Activated B cell treated with CpG ODN at 0.5 μM for 24 hours (primary cell): ENCODE data around the gene DDX25. TPM values are rescaled to one million over a fixed set of nuclear protein-coding genes. Genes with fewer than 3 reads are reported as not detected.
"Not testable (repeated sequence)": the region's sequence is repeated elsewhere in the genome, so short reads cannot be mapped to it uniquely, and the experiment has no call there.

Source experiments
- ATAC-seq: fragments of 200-7000 bp; cut with Tn5 transposase; one replicate; pipeline ENCODE4 v1.10.0; 2021; ENCODE audit warnings: low read depth, mild to moderate bottlenecking, moderate library complexity
- CTCF ChIA-PET: fragments of 350-600 bp; sonication (Branson Sonifier 250); formaldehyde crosslinking; loops from one replicate; lab custom pipeline; 2021; ENCODE audit warnings: antibody characterized with exemption; lab: Charles Lee
- POLR2A ChIA-PET: fragments of 350-600 bp; sonication (Branson Sonifier 250); formaldehyde crosslinking; loops from one replicate; lab custom pipeline; 2021; ENCODE audit warnings: antibody characterized with exemption; lab: Charles Lee
- DNase-seq: peaks from one replicate; pipeline ENCODE4 v3.0.0; 2022
- H3K27ac Mint-ChIP-seq: one replicate; pipeline ENCODE4 v1.8.0; 2020; ENCODE audit warnings: mixed read lengths
- H3K27me3 Mint-ChIP-seq: one replicate; pipeline ENCODE4 v1.8.0; 2021; ENCODE audit warnings: mixed read lengths
- H3K36me3 Mint-ChIP-seq: one replicate; pipeline ENCODE4 v1.8.0; 2021; ENCODE audit warnings: low read depth, mixed read lengths
- H3K4me1 Mint-ChIP-seq: one replicate; pipeline ENCODE4 v1.8.0; 2021; ENCODE audit warnings: mixed read lengths
- H3K4me3 Mint-ChIP-seq: one replicate; pipeline ENCODE4 v1.8.0; 2020; ENCODE audit warnings: mild to moderate bottlenecking, mixed read lengths
- H3K9me3 Mint-ChIP-seq: one replicate; pipeline ENCODE4 v1.8.0; 2020; ENCODE audit warnings: mixed read lengths
- intact Hi-C: fragments of 100-400 bp; cut with micrococcal nuclease; formaldehyde crosslinking; loops from one replicate; pipeline ENCODE4 v1.15.1; 2024
- total RNA-seq: library from RNA; stranded (reverse); gene quantifications from 2 replicates; pipeline ENCODE4 v1.2.3, GENCODE V29; 2022
- TF ChIP-seq, protein P1 (sequence below): fragments of 200-600 bp; IDR thresholded peaks from one replicate; pipeline ENCODE4 v1.8.0; 2022; ENCODE audit warnings: antibody characterized with exemption, mild to moderate bottlenecking

The DDX25 gene
- total RNA-seq, 1 donor from 2014 or later, result not detected

DNA sequence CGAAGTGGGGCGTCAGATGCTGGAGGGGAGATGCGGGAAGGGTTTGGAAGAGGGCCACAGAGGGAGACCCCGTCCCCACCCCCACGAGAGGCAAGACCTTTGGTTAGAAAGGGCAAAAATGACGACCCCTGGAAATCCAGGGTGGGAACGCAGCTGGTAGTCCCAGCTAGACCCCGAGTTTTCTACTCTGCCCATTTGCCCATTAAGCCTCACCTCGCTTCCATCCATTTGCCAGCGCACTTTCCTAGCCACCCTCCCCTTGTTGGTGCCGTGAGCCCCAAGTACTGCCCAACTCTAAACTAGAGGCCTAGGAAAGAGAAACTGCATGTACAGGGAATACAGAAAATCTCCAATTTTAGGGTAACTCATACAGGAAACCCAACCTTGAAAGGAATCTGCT lies 370 bp downstream of the DDX25 start:
- DNase-seq, result no peak
- ChIA-PET POLR2A (interaction anchor here (2.7 kb wide), 1 partner anchor 17 kb away, joined by 64 read pairs; the partner anchor contains the start of gene HYLS1), CTCF (no interaction called here)
- peaks cover 21% of the 10 kb centered on the region for H3K36me3 Mint-ChIP-seq
- H3K4me3 Mint-ChIP-seq, result peak overlapping the region; percentile 59
- peaks cover 31% of the 10 kb centered on the region for H3K4me1 Mint-ChIP-seq
- H3K9me3 Mint-ChIP-seq, result no peaks in the 10 kb centered on the region
- ATAC-seq, result no peak
- intact Hi-C loops, result loop anchor here (5.0 kb wide), 1 partner anchor 158 kb away; the partner anchor contains the start of gene CDON
- peaks cover 22% of the 10 kb centered on the region for H3K27me3 Mint-ChIP-seq
- TF ChIP-seq, protein P1, sequence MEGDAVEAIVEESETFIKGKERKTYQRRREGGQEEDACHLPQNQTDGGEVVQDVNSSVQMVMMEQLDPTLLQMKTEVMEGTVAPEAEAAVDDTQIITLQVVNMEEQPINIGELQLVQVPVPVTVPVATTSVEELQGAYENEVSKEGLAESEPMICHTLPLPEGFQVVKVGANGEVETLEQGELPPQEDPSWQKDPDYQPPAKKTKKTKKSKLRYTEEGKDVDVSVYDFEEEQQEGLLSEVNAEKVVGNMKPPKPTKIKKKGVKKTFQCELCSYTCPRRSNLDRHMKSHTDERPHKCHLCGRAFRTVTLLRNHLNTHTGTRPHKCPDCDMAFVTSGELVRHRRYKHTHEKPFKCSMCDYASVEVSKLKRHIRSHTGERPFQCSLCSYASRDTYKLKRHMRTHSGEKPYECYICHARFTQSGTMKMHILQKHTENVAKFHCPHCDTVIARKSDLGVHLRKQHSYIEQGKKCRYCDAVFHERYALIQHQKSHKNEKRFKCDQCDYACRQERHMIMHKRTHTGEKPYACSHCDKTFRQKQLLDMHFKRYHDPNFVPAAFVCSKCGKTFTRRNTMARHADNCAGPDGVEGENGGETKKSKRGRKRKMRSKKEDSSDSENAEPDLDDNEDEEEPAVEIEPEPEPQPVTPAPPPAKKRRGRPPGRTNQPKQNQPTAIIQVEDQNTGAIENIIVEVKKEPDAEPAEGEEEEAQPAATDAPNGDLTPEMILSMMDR, result no peak
- H3K27ac Mint-ChIP-seq, result no peak overlapping the region

DNA sequence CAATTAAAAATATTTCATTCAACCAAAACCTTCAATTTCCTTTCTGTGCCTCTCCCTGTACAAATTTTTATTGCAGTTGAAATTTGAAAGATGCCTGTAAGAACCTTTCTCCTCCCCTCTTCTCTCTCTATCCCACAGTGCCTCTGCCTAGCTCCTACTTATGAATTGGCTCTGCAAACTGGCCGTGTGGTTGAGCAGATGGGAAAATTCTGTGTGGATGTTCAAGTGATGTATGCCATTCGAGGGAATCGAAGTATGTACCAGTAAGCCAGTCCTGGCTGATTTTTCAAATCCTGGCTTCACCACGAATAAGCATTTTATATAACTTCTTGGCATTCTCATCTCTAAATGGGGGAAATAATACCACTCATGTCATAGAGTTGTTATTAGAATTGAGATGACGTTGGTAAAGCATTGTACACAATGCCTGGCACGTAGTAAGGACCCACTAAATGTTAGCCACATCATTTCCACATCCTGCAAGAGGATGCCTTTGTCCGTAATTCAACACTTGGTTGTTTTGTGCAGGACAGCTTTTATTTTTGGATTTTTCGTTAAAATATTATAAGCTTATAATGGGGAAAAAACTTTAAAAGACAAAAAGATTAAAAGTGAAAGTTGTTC lies 6.0 kb downstream of the DDX25 start:
- POLR2A ChIA-PET, result no interaction called here
- Mint-ChIP-seq H3K27me3 (peaks cover 20% of the 10 kb centered on the region), H3K4me3 (no peak overlapping the region), H3K9me3 (no peaks in the 10 kb centered on the region), H3K27ac (no peak overlapping the region), H3K4me1 (no peaks in the 10 kb centered on the region), H3K36me3 (no peaks in the 10 kb centered on the region)
- ATAC-seq, result no peak
- intact Hi-C loops, result no loop called here
- CTCF ChIA-PET, result no interaction called here
- TF ChIP-seq, protein P1, result no peak
- no peak for DNase-seq

DNA sequence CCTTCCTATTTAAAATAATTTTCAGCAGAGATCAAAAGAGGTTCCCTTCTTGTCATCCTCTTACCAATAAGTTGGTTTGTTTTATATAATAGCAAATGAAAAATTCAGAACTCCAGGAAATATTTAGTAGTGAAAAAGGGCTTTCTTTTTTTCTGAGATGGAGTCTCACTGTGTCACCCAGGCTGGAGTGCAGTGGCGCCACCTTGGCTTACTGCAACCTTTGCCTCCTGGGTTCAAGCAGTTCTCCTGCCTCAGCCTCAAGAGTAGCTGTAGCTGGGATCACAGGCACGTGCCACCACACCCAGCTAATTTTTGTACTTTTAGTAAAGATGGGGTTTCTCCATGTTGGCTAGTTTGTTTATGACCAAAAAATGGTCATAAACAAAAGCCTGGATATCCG lies 10.3 kb downstream of the DDX25 start:
- H3K9me3 Mint-ChIP-seq, H3K36me3 Mint-ChIP-seq, DNase-seq, H3K4me1 Mint-ChIP-seq, intact Hi-C loops, ATAC-seq, CTCF ChIA-PET, POLR2A ChIA-PET, H3K4me3 Mint-ChIP-seq, H3K27ac Mint-ChIP-seq: not testable (repeated sequence)
- H3K27me3 Mint-ChIP-seq, result peaks cover 19% of the 10 kb centered on the region

DNA sequence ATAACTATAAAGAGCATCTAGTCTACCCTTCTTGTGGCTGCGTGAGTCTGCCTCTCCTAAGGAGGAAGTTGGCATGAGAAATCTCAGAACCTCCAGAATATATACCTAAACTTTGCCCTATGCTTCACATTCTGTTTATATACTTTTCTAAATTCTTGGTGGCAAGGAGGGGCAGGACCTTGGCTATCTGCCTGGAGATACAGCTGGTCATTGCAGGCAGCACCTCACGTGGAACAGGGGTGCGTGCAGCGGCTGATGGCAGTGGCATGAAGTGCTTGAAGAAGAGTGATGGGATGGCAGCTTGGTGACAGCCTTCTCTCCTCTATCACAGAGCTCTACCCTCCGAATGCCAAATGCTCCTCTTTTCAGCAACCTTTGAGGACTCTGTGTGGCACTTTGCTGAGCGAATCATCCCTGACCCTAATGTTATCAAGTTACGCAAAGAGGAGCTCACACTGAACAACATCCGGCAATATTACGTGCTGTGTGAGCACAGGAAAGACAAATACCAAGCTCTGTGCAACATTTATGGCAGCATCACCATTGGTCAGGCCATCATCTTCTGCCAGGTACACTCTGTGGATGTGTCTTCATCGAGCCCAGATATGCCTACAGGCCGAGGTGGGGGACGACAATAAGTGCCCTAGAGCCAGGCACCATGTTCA lies 12.5 kb downstream of the DDX25 start:
- POLR2A ChIA-PET, result interaction anchor here (0.6 kb wide), 1 partner anchor 42 kb away, joined by 3 read pairs; no protein-coding TSS in a partner anchor
- ATAC-seq, result no peak
- intact Hi-C loops, result no loop called here
- H3K27me3 Mint-ChIP-seq, result peaks cover 14% of the 10 kb centered on the region
- DNase-seq, result no peak
- H3K4me3 Mint-ChIP-seq, result no peak overlapping the region
- no peak overlapping the region for H3K27ac Mint-ChIP-seq
- H3K9me3 Mint-ChIP-seq, result no peaks in the 10 kb centered on the region
- TF ChIP-seq, protein P1, result no peak
- no peaks in the 10 kb centered on the region for H3K36me3 Mint-ChIP-seq
- CTCF ChIA-PET, result no interaction called here
- H3K4me1 Mint-ChIP-seq, result no peaks in the 10 kb centered on the region

DNA sequence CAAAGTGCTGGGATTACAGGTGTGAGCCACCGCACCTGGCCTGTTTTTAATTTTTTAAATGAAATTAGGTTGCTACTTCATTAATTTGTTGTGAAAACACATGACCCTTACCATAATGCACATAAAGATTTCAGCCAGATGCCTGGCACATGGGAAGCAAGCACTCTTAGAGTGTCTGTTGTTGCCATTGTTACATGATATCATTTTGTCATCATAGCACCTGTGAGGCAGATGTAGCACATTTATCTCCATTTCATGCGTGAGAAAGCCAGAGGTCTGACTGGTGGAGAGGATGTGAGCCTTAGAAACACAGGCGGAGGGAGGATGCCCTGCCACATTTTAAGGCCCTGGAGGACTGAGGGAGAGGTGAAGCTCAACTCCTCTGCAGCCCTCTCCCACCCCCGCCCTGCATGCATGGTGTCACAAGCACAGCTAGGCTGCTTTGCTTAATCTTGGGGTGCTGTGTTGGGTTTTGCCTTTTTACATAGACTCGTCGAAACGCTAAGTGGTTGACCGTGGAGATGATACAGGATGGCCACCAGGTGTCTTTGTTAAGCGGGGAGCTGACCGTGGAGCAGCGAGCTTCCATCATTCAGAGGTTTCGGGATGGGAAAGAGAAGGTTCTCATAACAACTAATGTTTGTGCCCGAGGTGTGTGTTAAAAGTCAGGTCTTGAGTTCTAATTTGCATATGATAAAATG lies 14.0 kb downstream of the DDX25 start:
- intact Hi-C loops, result no loop called here
- no peak overlapping the region for H3K27ac Mint-ChIP-seq
- no peak for ATAC-seq
- H3K4me3 Mint-ChIP-seq, result no peak overlapping the region
- H3K27me3 Mint-ChIP-seq, result peaks cover 11% of the 10 kb centered on the region
- no peaks in the 10 kb centered on the region for H3K9me3 Mint-ChIP-seq
- no peak for DNase-seq
- H3K36me3 Mint-ChIP-seq, result no peaks in the 10 kb centered on the region
- CTCF ChIA-PET, result no interaction called here
- POLR2A ChIA-PET, result no interaction called here
- H3K4me1 Mint-ChIP-seq, result no peaks in the 10 kb centered on the region
- TF ChIP-seq, protein P1, result no peak
